WTC11 (cell line): ENCODE data around the gene IGF2BP3.

Experiments
- NR2C2 ChIP-seq: sonication (generic); formaldehyde crosslinking; IDR thresholded peaks from 2 replicates; pipeline ENCODE4 v1.8.0; 2022; ENCODE audit warnings: mild to moderate bottlenecking, missing genetic modification reagents
- SP1 ChIP-seq: sonication (generic); formaldehyde crosslinking; conservative IDR thresholded peaks from 2 replicates; pipeline ENCODE4 v1.8.1; 2022; ENCODE audit warnings: missing genetic modification reagents
- ZNF396 ChIP-seq: fragments of 250-450 bp; sonication (Bioruptor Pico); IDR thresholded peaks from 2 replicates; pipeline ENCODE4 v1.8.0; 2021; ENCODE audit warnings: mild to moderate bottlenecking, moderate library complexity, borderline replicate concordance
- TF ChIP-seq, protein P1 (sequence below): sonication (generic); formaldehyde crosslinking; IDR thresholded peaks from 2 replicates; pipeline ENCODE4 v1.8.0; 2022; ENCODE audit warnings: mild to moderate bottlenecking, missing genetic modification reagents
- TF ChIP-seq, protein P2 (sequence below): fragments of 200-600 bp; IDR thresholded peaks from 2 replicates; pipeline ENCODE4 v1.8.0; 2022; ENCODE audit warnings: antibody characterized with exemption

DNA sequence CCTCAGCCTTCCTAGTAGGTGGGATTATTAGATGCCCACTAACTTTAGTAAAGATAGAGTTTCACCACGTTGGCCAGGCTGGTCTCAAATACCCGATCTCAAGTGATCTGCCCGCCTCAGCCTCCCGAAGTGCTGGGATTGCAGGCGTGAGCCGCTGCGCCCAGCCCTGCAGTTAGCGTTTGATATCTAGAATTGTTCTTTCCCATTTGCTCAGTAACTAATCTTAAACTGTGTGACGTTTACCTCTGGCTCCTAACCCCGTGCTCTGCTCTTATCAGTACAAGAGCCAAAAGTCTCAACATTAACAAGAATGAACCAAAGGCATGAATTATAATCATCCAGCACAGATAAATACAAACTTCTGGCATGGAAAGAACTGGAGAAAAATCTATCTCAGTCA, 47.4 kb downstream of the IGF2BP3 start:
- TF ChIP-seq ZNF396 (no peak), NR2C2 (no peak), SP1 (CRISPR knock-in tag) (no peak)
- TF ChIP-seq, protein P1, sequence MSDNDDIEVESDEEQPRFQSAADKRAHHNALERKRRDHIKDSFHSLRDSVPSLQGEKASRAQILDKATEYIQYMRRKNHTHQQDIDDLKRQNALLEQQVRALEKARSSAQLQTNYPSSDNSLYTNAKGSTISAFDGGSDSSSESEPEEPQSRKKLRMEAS, result no peak
- TF ChIP-seq, protein P2, sequence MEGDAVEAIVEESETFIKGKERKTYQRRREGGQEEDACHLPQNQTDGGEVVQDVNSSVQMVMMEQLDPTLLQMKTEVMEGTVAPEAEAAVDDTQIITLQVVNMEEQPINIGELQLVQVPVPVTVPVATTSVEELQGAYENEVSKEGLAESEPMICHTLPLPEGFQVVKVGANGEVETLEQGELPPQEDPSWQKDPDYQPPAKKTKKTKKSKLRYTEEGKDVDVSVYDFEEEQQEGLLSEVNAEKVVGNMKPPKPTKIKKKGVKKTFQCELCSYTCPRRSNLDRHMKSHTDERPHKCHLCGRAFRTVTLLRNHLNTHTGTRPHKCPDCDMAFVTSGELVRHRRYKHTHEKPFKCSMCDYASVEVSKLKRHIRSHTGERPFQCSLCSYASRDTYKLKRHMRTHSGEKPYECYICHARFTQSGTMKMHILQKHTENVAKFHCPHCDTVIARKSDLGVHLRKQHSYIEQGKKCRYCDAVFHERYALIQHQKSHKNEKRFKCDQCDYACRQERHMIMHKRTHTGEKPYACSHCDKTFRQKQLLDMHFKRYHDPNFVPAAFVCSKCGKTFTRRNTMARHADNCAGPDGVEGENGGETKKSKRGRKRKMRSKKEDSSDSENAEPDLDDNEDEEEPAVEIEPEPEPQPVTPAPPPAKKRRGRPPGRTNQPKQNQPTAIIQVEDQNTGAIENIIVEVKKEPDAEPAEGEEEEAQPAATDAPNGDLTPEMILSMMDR, result no peak
